Heart left ventricle (tissue), 13 donors: ENCODE measurements around the gene LRIG1.

Experiments used
- POLR2A ChIP-seq, 2 donors: fragments of 450-650 bp; IDR thresholded peaks; one replicate each; pipeline ENCODE4 v1.6.1; 2017; ENCODE audit warnings: antibody characterized with exemption in 2 of 2, mild to moderate bottlenecking in 2 of 2, moderate library complexity in 2 of 2
- TF ChIP-seq, protein P1 (sequence below), 12 donors: fragments of 200-600 bp; sonication (generic) in 4 of 12; IDR thresholded peaks; one replicate each; pipeline versions ENCODE4 v1.5.0 to v1.8.0; 2018 to 2022; ENCODE audit warnings: antibody characterized with exemption in 12 of 12, mild to moderate bottlenecking in 5 of 12
- donor health status: ischemic (EF 13 %, LVEDD 7.1; RV severe dilation, severe dysfunction).
- donor health status: DM: no; HTN: yes; CAD: no.
- donor health status: DM: no; HTN: no; CAD: no.
- donor health status: ischemic (EF 25% LVEDD 6.9; RV normal size, moderate dysfunction).
- donor health status: ischemic (EF 25% LVEDD 5.7; RV mildly dilated, moderate dysfunction).
- donor health status: ischemic (EF 35%, LVEDD 5.7; RV mildly dilated, moderate dysfunction).
- donor health status: nonischemic (EF 11% LVEDD 7.7; RV severe dilation, severe dysfunction).
- donor health status: DM: yes; HTN: yes; CAD: no.
- donor health status: PGD.
- donor health status: ischemic (EF 29% LVEDD 5.4; RV normal size, mild dysfunction).
- donor health status: nonischemic (EF 23%, LVEDD 6.1; RV moderate dilation, normal function).

GRCh38 chr3:66414846-66415245, 86.0 kb downstream of the LRIG1 start:
- no peak for TF ChIP-seq POLR2A (IDR thresholded peaks at IDR 0.05)
- TF ChIP-seq, protein P1, sequence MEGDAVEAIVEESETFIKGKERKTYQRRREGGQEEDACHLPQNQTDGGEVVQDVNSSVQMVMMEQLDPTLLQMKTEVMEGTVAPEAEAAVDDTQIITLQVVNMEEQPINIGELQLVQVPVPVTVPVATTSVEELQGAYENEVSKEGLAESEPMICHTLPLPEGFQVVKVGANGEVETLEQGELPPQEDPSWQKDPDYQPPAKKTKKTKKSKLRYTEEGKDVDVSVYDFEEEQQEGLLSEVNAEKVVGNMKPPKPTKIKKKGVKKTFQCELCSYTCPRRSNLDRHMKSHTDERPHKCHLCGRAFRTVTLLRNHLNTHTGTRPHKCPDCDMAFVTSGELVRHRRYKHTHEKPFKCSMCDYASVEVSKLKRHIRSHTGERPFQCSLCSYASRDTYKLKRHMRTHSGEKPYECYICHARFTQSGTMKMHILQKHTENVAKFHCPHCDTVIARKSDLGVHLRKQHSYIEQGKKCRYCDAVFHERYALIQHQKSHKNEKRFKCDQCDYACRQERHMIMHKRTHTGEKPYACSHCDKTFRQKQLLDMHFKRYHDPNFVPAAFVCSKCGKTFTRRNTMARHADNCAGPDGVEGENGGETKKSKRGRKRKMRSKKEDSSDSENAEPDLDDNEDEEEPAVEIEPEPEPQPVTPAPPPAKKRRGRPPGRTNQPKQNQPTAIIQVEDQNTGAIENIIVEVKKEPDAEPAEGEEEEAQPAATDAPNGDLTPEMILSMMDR (IDR thresholded peaks at IDR 0.05), result no peak
